HFFc6 (cell line): ENCODE results near the gene CNTNAP5. TPM values are rescaled to one million over a fixed set of nuclear protein-coding genes. Genes with fewer than 3 reads are reported as not detected.

Experiments
- DNase-seq: peaks from one replicate; pipeline ENCODE4 v3.0.0-alpha.2; 2018
- H3K27ac Mint-ChIP-seq: 2 replicates; pipeline ENCODE4 v1.8.0; 2020; ENCODE audit warnings: mild to moderate bottlenecking, mixed read lengths
- H3K27me3 Mint-ChIP-seq: 2 replicates; pipeline ENCODE4 v1.8.0; 2021; ENCODE audit warnings: mild to moderate bottlenecking, moderate library complexity, mixed read lengths; ENCODE audit not compliant: insufficient read depth
- H3K36me3 Mint-ChIP-seq: 2 replicates; pipeline ENCODE4 v1.8.0; 2021; ENCODE audit warnings: low read depth, mixed read lengths
- H3K4me1 Mint-ChIP-seq: 2 replicates; pipeline ENCODE4 v1.8.0; 2020; ENCODE audit warnings: low read depth, mixed read lengths
- H3K4me3 Mint-ChIP-seq: 2 replicates; pipeline ENCODE4 v1.8.0; 2020; ENCODE audit warnings: mild to moderate bottlenecking, moderate library complexity, mixed read lengths
- H3K9me3 Mint-ChIP-seq: 2 replicates; pipeline ENCODE4 v1.8.0; 2020; ENCODE audit warnings: mild to moderate bottlenecking, mixed read lengths
- total RNA-seq, 6 experiments: library from RNA; stranded (reverse); fragmentation: NEBNext Ultra II Directional; extraction: Animal tissue kit (Norgen Biotek cat#: 25700); gene quantifications; 2 replicates in 1 of 6; 3 replicates in 5 of 6; pipeline ENCODE4 v1.2.3, GENCODE V29; 2021
- TF ChIP-seq, protein P1 (sequence below): fragments of 200-600 bp; sonication (generic); IDR thresholded peaks from 2 replicates; pipeline ENCODE4 v1.5.0; 2021; ENCODE audit warnings: antibody characterized with exemption, mild to moderate bottlenecking

CNTNAP5 gene
- total RNA-seq, 6 experiments from 2014 or later, result not detected

DNA sequence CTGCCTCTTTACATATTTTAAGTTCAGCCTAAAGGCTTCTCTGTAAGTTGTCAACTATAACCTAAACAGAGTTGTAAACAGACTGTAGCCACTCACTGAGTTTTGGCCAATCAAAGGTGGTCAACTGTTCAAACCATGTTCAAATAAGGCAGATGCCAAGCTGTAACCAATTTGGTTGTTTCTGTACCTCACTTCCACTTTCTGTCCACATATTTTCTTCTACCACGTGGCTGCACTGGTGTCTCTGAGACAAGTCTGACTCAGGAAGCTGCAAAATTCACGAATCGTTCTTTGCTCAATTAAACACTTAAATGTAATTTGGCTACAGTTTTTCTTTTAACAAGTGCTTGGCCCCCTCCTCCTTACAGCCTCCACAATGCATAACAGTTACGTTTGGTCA lies 555.2 kb downstream of the CNTNAP5 start:
- no peaks in the 10 kb centered on the region for H3K4me1 Mint-ChIP-seq
- no peak for DNase-seq
- H3K27ac Mint-ChIP-seq, result no peak overlapping the region
- TF ChIP-seq, protein P1, sequence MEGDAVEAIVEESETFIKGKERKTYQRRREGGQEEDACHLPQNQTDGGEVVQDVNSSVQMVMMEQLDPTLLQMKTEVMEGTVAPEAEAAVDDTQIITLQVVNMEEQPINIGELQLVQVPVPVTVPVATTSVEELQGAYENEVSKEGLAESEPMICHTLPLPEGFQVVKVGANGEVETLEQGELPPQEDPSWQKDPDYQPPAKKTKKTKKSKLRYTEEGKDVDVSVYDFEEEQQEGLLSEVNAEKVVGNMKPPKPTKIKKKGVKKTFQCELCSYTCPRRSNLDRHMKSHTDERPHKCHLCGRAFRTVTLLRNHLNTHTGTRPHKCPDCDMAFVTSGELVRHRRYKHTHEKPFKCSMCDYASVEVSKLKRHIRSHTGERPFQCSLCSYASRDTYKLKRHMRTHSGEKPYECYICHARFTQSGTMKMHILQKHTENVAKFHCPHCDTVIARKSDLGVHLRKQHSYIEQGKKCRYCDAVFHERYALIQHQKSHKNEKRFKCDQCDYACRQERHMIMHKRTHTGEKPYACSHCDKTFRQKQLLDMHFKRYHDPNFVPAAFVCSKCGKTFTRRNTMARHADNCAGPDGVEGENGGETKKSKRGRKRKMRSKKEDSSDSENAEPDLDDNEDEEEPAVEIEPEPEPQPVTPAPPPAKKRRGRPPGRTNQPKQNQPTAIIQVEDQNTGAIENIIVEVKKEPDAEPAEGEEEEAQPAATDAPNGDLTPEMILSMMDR, result no peak
- peaks cover 38% of the 10 kb centered on the region for H3K9me3 Mint-ChIP-seq
- H3K27me3 Mint-ChIP-seq, result no peaks in the 10 kb centered on the region
- no peaks in the 10 kb centered on the region for H3K36me3 Mint-ChIP-seq
- H3K4me3 Mint-ChIP-seq, result no peak overlapping the region

DNA sequence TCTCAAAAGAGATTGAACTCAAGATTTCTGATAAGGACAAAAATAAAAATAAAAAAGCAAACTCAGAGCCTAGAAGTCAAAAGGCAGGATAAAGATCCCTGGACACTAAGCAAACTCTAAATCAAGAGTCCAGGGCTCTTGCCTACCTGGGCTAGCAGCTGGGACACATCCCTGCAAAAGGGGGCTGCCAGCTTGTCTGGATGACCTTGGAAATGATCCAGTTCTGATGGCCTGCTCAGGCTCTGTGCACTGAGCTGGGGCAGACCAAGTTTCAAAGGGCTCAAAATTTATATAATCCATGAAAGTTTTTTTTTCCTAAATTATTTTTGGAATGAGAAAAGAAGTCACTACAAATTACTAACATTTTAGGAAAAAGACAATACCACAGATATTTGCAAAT lies 557.3 kb downstream of the CNTNAP5 start:
- no peak overlapping the region for H3K4me3 Mint-ChIP-seq
- H3K27ac Mint-ChIP-seq, result no peak overlapping the region
- no peak for DNase-seq
- H3K36me3 Mint-ChIP-seq, result no peaks in the 10 kb centered on the region
- no peaks in the 10 kb centered on the region for H3K27me3 Mint-ChIP-seq
- TF ChIP-seq, protein P1, result no peak
- H3K4me1 Mint-ChIP-seq, result no peaks in the 10 kb centered on the region
- peaks cover 41% of the 10 kb centered on the region for H3K9me3 Mint-ChIP-seq

DNA sequence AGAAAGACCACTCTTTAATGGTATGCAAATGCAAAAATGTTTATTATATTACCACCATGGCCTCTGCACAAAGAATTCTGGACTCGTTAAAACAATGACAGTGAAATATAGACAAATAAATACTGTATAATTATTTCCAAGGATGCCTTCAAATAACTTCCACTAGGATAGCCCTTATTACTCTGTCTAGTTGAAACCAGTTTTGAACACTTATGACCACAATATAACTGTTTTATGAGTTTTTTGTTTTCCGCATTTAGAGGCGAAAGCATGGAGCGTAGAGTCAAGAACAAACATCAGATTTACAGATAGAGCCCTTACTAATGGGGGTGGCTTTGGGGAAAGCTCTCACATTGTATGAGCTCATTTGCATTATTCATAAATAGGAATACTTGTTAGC lies 559.5 kb downstream of the CNTNAP5 start:
- no peaks in the 10 kb centered on the region; the same call in 1 of the 2 replicates for H3K27me3 Mint-ChIP-seq
- H3K4me3 Mint-ChIP-seq, result no peak overlapping the region
- no peaks in the 10 kb centered on the region for H3K4me1 Mint-ChIP-seq
- TF ChIP-seq, protein P1, result no peak
- H3K27ac Mint-ChIP-seq, result no peak overlapping the region
- no peak for DNase-seq
- H3K36me3 Mint-ChIP-seq, result no peaks in the 10 kb centered on the region
- H3K9me3 Mint-ChIP-seq, result peaks cover 41% of the 10 kb centered on the region

DNA sequence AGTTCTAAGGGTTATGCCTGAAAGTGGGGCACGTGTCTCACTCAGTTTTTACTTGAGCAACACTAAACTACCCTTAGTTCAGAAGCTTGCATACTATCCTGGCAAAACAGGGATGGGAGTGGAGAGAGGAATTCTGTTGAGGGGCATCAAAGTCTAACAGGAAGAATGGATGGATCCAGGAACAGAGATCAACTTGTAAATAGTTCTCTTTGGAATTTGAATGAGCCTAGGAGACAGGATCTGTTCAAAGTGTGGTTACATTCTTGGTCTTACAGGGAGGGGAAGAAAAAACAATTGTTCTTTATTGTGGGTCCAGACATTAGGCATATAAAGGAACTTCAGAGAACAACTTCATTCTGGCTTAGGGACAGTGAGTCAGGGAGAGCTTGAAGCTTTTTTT lies 560.2 kb downstream of the CNTNAP5 start:
- TF ChIP-seq, protein P1, result no peak
- Mint-ChIP-seq H3K27ac (no peak overlapping the region), H3K9me3 (peaks cover 41% of the 10 kb centered on the region), H3K4me3 (no peak overlapping the region), H3K4me1 (no peaks in the 10 kb centered on the region), H3K36me3 (no peaks in the 10 kb centered on the region), H3K27me3 (no peaks in the 10 kb centered on the region; the same call in 1 of the 2 replicates)
- no peak for DNase-seq

DNA sequence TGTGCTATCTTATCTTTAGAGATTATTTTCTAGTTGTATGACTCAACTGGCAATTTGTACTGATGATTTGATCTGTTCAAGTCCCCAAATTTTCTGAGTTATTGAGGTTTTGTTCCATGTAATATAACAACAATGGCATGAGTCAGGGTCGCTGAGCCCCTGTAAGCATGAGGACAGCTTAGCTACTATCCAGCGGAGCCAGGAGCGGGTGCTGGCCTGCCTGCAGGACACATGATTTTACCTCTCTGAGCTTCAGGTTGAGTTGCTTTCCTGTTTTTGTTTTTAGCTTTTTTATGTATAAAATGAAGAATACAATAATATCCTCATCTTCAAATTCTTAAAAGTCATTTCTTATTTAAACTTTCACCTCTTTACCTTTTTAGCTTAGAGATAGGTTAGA lies 561.1 kb downstream of the CNTNAP5 start:
- Mint-ChIP-seq H3K9me3 (peaks cover 35% of the 10 kb centered on the region), H3K27ac (no peak overlapping the region), H3K27me3 (no peaks in the 10 kb centered on the region; the same call in 1 of the 2 replicates), H3K4me3 (no peak overlapping the region), H3K4me1 (no peaks in the 10 kb centered on the region), H3K36me3 (no peaks in the 10 kb centered on the region)
- DNase-seq, result no peak
- TF ChIP-seq, protein P1, result no peak

DNA sequence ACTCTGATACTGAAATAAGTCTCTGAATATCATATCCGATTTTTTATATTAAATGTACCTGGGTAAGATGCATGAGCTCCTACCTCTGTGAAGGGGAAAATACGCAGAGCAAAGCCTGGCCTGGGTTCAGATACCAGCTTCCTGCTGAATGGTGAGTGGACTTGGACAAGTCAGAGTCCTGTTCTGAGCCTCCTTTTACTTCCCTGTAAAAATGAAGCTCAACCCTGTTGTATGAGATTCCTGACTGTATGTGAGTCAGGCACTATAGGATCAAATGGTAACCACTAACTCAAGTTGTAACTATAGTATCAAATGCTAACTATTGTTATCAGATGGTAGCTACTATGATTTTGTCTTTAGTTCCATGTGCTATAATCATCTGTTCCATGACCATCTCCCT lies 561.7 kb downstream of the CNTNAP5 start:
- no peaks in the 10 kb centered on the region; the same call in 1 of the 2 replicates for H3K27me3 Mint-ChIP-seq
- TF ChIP-seq, protein P1, result no peak
- no peak overlapping the region for H3K4me3 Mint-ChIP-seq
- H3K36me3 Mint-ChIP-seq, result no peaks in the 10 kb centered on the region
- H3K4me1 Mint-ChIP-seq, result no peaks in the 10 kb centered on the region
- no peak for DNase-seq
- peaks cover 29% of the 10 kb centered on the region for H3K9me3 Mint-ChIP-seq
- no peak overlapping the region for H3K27ac Mint-ChIP-seq
